Stimulated activated CD4-positive, alpha-beta T cell treated with anti-CD3 and anti-CD28 coated beads, Interleukin-2, amount 100 ng/mL, for 48 hours (primary cell): ENCODE results near the gene MYCBP2.
"Not testable (repeated sequence)": the region's sequence is repeated elsewhere in the genome, so short reads cannot be mapped to it uniquely, and the experiment has no call there.

Experiments used
- DNase-seq, 2 donors: peaks; one replicate each; pipeline ENCODE4 v3.0.0-alpha.2; 2020

The MYCBP2 gene

DNA sequence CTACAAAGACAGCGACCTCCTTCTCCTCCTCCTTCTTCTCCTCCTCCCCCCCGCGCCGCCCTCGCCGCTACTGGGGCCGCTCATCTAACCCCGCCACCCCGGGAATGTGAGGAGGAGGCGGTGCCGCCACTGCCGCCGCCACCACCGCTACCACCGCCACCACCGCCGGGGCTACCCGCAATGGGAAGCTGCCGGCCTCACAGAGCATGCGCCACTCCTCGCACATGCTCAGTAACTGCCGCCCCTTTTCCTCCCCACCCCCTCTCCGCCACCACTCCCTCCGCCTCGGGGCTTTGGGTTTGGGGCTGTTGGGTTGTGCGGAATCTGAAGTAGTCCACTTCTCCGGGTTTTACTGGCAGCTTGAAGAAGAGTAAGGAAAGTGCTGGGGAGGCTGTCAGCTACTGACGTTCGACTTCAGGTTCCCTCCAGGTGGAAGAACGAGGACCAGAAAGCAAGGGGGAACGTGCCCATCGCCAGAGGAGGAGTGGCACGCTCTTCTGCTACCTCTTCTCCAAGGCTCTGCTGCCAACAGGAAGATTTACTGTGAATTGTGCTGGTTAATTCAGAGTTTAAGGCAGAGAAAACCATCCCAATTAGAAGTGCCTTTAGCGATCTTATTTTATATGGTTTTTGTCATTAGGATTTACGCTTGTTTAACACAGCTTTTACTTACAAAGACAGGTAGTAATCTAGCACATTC, at the start of gene MYCBP2:
Gene MYCBP2 (minus strand): TSS at position 190 of the 700 bp plus-strand sequence. CDS start 319 bp downstream, outside the sequence.
- DNase-seq = peak; percentile 94 to 96

GRCh38 chr13:77375560-77376108, 48.7 kb upstream of the MYCBP2 start:
- DNase-seq = no peak

GRCh38 chr13:77374786-77375185, 47.9 kb upstream of the MYCBP2 start:
- no peak for DNase-seq

DNA sequence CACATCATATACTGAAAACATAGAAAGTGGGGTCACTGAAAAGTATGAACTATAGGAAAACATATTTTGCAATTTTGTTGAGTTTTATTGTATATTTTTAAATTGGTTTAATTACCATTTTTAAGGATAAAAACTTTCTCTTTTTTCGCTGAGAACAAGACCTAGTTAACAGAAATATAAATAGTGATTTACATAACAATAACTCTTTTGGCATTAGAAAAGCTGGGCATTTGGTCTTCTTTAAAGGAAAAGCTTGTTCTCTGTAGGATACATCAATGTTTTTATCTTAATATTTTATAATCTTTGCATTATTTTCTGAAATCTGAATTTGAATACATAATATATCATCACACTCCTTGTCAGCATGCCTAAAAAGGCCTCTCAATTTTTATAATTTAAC, 47.4 kb upstream of the MYCBP2 start:
- DNase-seq = no peak

GRCh38 chr13:77373502-77373901, 46.6 kb upstream of the MYCBP2 start:
- no peak for DNase-seq

DNA sequence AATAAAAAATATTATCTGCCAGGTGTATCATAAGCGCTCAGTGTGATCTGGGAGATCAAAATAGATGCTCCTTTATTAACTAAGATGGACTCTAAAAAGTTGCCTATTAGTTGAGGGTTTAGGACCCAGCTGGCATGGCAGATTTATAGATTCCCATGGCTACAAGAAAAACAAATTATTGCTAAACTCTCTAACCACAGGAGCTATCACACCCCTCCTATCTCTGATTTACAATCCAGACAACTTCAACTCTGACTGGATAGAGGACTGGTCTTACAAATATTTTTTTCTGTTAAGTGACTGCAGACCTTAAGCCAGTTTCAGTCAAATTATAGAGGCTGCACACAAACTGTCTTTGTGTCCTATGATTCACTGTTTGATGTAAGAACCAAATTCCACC, 45.4 kb upstream of the MYCBP2 start:
- no peak for DNase-seq

DNA sequence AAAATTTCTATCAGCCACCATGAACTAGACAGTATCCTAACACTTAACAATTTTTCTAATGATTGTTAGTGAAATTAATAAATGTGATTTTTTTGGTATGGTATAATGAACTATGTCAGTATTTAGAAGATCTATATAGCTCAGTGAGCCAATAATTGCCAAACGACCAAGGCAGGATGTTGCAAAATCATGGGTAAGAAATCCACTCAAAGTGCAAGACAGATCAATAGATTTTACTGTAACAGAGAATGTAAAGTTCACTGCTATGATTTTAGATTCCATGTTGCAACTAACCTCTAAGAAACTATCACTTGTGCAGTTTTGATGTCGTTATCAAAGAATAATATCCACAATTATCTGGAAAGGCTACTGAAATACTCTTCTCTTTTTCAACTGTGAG, 44.0 kb upstream of the MYCBP2 start:
- DNase-seq = no peak

DNA sequence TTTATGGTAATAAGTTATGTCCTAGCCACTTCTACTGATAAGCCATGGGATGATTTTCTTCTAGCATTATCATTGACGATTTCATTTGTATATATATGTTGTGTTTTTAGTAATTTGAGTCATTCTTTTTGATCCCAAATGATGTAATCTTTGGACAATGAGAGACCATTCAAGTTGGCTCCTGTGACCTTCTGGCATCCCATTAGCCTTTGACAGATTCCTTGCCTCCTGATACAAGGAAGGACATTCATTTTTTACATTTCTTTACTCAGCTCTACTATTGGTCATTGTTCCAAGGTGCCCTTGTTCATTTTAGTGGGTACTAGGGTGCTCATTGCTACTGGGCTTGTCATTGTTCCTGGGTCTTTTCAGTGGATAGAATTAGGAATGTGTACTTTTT, 35.3 kb upstream of the MYCBP2 start:
- DNase-seq = no peak

DNA sequence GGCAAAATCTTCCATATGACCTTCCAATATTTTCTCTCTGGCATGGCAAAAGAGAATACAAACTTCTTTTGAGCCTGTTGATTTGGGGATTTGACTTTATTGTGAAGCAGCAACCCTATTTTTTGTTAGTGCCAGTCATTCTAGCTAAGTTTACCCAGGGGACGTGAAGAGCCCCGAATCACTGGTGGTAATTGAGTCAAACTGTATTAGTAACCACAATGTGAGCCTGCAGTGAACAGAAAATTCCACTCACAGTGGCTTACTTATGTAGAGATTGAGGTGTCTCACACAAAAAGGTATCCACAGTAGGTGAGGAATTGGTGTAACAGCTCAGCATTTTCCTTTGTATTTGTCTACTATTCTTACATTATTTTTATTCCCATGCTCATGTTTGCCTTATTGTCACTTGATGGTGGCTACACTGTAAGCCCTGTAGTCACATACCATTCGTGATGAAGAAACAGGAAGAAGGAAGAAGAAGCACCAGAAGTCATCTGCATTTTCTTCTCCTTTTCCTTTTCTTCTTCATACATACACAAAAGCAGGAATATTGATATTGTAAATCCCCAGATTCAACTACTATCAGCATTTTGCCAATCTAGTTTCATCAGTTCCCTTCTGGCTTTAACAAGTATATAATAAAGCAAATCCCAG, 33.3 kb upstream of the MYCBP2 start:
- no peak for DNase-seq

DNA sequence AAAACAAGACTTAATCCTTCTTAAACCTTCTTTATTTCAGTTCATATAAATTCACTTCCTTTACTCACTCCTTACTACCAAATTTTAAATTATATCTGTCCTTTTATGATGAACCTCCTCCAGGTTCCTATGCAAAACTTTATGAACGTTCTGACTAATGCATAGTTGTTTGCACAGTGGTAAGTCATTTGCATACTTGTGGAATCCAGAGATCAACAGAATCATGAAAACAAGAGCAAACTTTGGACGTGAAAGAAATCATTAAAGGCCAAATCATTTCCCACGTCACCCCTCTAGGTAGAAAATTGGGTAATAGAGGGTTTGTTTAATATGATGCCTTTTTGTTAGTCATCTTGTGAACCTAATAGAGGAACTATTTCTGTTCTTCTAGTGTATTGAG, 32.3 kb upstream of the MYCBP2 start:
- DNase-seq = no peak

DNA sequence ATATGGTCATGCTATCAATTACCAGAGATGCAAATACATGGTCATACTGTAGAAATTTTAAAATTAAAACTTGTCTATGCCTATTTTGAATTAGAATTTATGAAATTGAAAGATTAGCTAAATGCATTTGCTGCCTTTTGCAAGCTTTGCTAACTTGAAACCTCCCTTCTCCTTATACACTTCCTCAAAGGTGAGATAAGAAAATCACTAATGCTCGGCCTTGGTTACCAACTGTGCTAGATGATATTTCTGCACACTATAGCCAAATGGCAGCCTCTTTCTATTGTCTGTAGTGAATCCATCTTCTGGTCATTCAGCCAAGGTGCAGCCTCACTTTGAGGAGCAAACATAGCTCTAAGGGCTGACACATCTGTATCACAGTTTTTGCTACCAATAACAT, 31.1 kb upstream of the MYCBP2 start:
- no peak for DNase-seq

GRCh38 chr13:77356155-77356554, 29.3 kb upstream of the MYCBP2 start:
- no peak for DNase-seq

- no peak for DNase-seq
Observed at GRCh38 chr13:77353995-77354394, 27.1 kb upstream of the MYCBP2 start.

DNA sequence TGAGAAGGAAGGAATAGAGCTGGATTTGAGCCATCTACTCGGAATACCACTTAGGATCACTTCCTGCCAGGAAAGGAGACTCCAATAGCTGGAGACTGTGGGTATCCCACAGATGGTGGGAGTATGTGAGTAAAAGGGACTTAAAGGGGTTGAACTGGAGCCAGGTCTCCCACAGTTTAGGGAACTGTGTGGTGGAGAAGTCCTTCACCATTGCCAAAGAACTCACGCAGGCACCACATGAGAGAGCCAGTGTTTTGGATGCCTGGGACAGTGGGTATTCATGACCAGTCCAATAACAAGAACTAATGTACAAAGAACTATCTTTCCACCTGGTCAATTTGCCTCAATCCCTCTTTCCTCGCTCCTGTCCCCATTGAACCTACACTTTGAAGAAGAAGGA, 24.4 kb upstream of the MYCBP2 start:
- DNase-seq = no peak

GRCh38 chr13:77350811-77351210, 23.9 kb upstream of the MYCBP2 start:
- no peak for DNase-seq

- no peak for DNase-seq
Observed at GRCh38 chr13:77349365-77349764, 22.5 kb upstream of the MYCBP2 start.

GRCh38 chr13:77347351-77347750, 20.5 kb upstream of the MYCBP2 start:
- not testable (repeated sequence) for DNase-seq

GRCh38 chr13:77345150-77345780, 18.4 kb upstream of the MYCBP2 start:
- no peak for DNase-seq

- DNase-seq = no peak
Observed at GRCh38 chr13:77343841-77344240, 16.9 kb upstream of the MYCBP2 start.

DNA sequence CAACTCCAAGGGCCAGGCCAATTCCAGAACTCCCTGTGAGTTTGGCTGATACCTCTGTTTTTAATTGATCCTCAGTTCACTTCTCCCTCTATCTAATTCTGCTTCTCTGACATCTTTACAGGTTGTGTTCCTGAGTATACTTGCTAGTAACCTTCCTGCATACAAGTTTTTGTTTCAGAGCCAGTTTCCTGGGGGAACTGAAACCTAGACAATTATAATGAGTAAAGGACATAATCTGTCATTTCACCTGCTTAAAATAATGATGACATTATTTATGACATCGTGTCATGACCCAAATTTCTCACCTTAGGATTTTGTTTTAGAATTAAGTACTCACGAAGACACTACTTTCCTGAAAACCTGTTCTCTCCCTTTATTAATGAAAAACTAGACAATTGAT, 12.5 kb upstream of the MYCBP2 start:
- DNase-seq = no peak

- no peak for DNase-seq
Observed at GRCh38 chr13:77338961-77339401, 12.1 kb upstream of the MYCBP2 start.

DNA sequence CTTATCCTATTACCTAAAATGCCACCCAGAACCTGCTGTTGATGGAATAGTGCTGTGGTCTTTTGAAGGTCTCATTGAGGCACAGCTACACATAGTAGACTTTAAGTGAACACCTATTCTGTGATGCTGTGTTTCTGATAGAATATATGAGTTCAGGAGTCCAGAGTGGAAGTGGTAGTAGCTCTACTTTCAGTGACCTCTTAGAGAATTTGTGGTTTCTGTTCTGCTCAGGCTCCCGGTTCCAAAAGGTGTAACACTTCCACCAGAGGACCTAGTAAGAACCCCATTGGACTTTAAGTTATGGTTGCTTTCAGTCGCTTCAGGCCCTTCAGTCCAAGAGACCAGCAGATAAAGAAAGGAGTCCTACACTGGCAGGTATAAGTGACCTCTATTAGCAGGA, 11.4 kb upstream of the MYCBP2 start:
- DNase-seq = no peak

GRCh38 chr13:77337159-77337558, 10.3 kb upstream of the MYCBP2 start:
- no peak for DNase-seq

- no peak for DNase-seq
Observed at GRCh38 chr13:77335543-77335942, 8.6 kb upstream of the MYCBP2 start.
